HL-60/S4 treated with retinoic acid at 250 ng/mL for 4 days and 3 days (cell line): ENCODE results near the gene CDCA7L.
"Not testable (repeated sequence)": the region's sequence is repeated elsewhere in the genome, so short reads cannot be mapped to it uniquely, and the experiment has no call there.

Experiments
- in situ Hi-C: fragments of 300-500 bp; cut with MboI; formaldehyde crosslinking; loops from 2 replicates; pipeline ENCODE4 v1.7.0; 2022; ENCODE audit warnings: low sequenced_read_pairs

The CDCA7L gene

DNA sequence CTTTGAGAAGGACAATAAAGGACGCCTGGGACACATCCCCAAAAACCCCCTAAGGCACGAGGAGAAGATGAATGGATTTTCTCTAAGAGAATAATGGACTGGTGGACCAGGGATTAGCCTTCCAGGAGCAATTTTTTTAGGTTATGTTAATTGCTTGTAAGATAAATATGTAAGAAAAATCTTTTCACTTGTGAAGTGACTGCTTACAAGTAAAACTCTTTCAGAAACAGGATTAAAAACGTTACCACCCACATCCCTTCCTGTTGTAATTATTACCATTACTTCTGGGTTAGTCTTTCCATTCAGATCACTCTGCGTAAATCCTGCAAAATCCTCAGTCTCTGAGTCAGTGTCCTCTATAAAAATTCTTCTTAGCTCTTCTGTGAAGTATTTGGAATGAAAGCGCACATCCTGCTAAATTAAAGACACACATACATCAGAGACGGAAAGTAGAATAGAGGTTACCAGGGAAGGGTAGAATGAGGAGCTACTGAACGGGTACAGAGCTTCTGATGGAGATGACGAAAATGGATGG is 34.3 kb downstream of the CDCA7L start:
- in situ Hi-C loops: no loop called here

DNA sequence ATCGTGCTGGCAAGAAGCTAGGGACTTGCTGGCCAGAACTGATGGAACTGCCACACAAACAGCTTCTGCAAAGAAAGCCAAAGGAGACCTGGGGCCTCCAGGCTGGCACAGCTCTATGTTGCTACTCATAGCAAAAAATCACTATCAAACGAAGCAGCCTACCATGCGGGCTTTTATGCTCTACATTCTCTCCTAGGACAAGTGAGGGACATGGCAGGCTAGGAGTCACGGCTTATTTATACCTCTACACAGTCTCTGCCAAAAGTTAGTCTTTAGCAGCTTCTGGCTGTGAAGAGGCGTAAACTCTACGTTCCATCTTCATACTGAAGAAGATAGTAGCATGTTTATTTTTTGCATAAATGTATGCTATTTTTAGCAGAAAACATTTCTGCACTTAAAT is 35.4 kb downstream of the CDCA7L start:
- in situ Hi-C loops: no loop called here

DNA sequence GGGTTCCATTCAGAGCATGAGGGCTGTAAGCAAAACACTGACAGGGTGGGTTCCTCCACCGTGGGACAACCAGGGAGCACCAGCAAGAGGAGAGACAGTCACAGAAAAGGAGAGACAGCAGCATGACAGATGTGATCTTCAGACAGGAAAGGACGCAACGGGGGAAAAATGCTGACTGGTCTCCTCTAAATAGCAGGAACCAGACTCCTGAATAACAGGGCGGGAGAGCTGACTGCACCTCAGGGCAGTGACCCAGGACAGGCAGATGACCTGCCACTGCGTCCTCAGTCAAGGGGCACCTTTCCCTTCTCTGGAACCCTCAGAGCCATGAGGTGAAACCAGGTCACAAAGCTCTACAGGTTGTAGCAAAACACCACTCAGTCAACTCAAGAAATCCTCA is 37.0 kb downstream of the CDCA7L start:
- in situ Hi-C loops: no loop called here

DNA sequence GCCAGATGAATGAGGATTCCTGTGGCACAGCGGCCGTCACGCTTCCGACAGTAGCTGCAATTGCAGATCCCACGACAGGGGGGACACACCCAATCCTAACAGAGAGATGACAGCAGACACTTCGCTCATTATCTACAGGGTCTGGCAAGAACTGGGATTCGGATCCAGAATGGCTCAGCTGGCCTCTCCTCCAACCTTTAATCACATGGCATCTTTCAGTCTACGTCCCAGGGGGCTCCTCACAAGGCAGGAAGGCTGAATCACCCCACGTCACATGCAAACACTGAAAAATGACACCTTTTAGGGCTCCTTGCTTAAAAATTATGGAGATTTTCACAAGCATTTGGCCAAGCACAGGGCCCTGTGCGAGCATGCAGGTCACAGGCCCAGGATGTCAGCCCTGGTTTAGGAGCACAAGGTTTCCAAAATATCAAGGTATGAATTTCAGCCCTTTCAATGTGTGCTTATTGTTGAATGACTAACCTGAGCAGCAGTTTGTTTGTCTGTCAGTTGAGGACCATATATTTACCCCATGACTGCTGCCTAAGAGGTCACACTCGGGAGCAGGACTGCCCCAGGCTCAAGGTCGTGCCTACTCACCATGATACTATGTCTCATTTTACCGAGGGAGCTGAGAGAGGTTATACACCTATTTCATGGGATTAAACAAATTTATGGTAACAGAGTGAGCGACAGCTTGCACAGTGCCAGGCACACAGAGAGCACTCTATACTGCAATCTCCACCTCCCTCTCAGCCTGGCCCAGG is 42.5 kb downstream of the CDCA7L start:
- in situ Hi-C loops: no loop called here

DNA sequence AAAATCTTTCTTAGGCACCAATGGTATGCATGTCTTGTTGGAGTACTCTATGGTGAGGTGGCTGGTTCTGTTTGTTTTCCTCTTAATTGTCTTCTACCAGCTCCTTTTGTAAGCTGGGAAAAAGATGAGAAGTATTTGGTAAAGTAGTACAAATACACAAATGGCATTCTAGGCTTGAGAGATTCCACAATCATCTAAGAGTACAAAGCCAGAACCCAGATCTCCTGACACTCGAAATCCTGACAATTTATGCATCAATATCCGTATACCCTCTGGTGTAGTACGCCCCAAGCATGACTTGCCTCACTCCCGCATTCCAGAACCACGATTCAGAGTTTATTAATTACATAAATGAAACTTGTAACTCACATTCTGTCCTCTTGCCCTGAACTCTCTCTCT is 43.5 kb downstream of the CDCA7L start:
- in situ Hi-C loops: no loop called here

DNA sequence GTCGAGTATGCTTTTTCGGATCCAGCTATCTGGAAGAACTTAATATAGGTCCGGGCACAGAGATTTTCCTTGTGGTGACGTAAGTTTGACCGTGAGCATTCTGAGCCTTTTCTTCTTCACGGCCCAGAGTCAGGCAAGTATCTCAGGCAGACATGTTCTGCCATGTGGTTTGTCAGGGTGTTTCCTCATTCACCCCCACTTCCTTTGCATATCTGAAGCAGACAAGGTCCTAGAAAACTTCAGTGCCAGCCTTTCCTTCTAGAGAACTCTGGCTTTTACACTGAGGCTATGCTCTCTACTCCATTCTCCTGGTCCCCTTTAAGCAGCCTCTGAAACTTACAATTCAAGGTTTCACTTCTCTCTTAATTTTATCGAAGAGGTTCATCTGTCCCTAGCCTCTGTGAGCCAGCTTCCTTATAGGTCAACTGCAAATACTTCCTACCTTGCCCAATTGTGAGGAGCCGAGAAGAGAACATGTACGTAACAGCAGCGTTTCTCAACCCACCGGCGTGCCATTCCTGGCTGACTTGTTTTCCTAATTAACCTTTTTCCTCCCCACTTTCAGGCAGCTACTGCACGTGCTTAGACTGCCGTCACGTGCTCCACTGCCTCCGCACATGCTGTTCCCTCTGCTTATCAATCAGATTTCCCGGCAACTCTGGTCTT is 47.3 kb downstream of the CDCA7L start:
- in situ Hi-C loops: no loop called here

DNA sequence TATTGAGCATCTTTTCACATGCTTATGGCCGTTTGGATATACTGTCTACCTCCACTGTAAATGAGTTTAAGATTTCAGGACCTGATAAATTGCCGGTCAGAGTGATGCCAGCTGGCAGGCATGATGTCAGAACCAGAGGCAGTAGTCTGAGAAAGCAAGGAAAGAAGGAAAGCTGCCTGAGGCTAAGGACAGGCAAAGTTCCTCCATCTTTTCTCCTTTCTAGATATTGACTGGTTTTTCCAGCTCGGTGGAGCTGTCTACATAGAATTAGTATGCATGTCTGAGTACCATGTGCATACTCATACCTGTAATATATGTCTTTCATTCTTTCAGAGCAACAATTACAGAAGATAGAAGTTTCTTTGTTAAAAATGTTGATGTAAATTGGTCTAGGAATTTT is 52.3 kb downstream of the CDCA7L start:
- in situ Hi-C loops: no loop called here

DNA sequence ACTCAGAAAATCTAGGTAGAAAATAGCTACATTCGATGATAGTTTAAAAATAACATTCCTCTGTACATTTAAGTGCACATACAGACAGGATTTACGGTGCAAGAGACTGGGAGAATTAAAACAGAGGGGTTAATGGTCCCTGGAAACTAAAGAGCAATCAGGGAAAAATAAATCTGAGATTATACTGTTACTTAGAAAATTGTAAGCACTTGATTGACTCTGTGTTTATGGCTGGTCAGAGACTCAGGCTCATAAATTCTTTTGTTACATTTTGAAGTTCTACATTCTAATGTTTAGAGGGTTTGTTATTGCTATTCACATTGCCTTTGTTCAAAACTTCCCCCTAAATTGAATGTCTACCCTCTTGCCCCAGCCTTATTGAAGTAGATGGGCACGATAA is 54.4 kb downstream of the CDCA7L start:
- in situ Hi-C loops: no loop called here

DNA sequence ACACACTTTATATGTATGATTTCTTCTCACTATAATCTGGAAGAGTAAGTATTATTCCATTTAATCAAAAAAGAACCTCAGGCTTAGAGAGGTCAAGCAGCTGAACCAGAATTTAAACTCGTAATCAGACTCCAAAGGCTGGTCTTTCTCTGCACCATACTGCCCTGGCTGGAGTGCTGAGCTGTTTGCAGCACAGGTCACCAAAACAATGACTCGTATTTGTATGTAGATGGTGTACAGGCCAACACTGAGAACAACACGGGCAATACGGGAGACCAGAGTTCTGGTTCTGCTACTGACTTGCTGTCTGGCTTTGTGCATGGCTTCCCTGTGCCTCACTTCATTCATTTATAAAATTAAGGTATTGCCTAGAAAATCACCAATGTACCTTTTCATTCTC is 57.9 kb downstream of the CDCA7L start:
- in situ Hi-C loops: no loop called here

DNA sequence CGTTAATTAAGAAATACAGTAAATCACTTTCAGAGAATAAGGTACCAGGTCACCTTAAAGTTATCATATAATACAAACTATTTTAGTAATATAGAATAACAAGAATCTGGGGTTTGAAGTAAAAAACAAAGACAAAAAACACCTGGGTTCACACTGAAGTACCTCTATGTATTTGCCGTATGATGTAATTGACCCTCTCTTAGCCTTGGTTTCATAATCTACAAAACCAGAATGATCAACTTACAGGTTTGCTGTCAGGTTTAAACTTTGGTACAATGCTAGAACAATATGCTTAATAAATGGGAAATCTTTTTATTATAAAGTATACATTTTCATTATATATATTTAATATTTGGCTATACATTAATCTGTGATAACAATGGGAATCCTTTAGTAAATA is 58.3 kb downstream of the CDCA7L start:
- in situ Hi-C loops: no loop called here

DNA sequence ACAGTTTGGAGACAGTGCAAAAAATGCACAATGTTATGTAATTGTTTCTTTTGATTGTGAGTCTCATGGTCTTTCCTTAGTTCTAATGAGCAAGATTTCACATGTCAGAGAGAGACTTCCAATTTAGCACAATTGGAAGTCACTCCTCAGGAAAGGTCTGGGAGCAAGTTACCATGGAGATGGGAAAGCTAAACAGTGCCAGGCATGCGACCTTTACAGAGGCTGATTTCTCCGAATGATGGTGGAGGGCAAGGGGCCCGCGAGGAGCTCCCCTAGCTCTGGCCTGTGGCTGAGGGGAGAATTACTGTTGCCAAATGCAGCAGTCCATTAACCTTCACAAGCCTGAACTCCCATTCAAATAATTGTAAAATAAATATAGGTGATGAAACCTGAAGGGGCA is 59.3 kb downstream of the CDCA7L start:
- in situ Hi-C loops: no loop called here

DNA sequence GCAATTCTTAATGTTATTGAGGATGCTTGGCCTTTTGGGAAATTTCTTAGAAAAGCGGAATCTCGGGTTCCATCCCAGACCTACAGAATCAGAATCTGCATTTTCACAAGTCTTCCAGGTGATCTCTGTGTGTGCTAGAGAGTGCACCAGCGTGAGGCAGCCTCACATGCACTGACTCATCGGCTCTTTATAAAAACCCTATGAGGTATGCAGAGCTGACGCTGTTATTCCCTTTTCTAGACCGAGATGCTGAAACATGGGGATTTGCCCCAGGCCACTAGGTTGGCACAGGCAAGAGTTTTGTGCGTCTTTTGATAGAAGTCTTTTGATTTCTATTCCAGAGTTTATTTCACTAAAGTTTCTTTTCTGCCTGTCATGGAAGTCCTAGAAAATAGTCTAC is 61.2 kb downstream of the CDCA7L start:
- in situ Hi-C loops: no loop called here

DNA sequence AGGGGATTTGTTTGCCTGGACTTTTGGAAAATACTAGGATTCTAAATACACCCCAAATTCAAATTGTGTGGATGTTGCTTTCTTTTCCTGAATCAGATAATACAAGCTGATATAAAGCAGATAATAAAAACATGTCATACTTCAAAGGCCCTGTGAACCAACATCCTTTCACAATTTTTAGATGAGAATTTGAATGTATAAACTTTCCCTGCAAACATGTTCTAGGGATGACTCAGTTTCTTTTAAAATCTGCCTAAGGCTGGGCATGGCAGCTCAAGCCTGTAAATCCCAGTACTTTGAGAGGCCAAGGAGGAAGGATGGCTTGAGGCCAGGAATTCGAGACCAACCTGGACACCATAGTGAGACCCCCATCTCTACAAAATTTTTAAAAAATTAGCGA is 62.2 kb downstream of the CDCA7L start:
- in situ Hi-C loops: not testable (repeated sequence)

DNA sequence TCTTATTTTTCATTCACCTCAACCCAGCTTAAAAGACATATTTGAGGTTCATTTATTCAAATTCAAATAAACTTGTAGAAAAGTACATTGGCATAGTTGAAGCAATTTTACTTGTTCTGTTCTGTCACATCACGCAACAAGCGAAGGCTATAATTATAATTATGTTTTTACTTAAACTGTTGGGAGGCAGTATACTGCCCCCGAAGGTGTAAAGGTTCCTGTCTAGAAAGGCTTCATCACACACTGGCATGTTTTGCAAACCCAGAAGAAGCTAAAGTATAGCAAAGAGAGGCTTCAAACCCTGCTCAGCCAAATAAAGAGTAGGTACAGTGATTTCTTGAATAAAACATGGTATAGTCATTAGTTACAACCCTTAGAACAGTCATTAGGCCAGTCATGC is 62.6 kb downstream of the CDCA7L start:
- in situ Hi-C loops: no loop called here

DNA sequence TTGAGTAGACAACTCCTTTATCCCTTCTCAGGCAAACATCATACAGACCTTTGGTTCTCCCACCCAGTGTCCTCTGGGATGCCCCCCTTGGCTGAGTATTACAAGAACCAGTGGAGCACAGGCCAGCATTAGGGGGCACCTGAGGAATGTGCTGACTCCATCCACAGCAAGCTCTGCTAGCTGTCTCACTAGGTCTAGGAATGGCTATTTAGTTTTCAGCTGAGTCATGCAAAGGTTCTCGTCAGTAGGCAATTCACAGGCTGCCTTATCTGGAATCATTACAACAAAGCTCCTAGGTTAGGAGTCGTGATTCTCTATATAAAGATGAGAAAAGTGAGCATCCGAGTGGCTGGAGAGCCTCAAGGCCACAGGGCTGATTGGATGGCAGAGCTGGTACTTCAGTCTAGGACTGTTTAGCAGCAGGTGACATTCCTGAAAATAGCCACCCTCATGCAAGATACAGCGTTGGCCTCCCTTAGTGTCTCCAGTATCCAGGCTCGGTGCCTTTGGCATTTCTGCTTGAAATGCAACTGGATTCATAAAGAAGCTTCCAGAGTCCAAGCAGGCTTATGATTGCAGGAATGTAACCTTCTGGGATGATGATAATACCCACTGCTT is 75.8 kb downstream of the CDCA7L start:
- in situ Hi-C loops: no loop called here

DNA sequence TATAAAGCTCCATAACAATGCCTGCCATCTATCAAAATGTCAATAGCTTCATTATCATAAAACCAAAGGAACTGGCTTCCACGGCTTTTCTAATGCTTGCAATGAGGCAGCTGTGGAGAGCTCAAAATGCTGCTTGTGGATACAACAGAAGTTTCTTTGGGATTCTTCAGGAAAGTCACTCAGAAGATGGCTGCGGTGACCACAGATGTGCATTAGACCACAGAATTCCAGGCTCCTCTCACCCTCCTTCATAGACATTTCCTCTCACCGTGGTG is 77.2 kb downstream of the CDCA7L start:
- in situ Hi-C loops: no loop called here

DNA sequence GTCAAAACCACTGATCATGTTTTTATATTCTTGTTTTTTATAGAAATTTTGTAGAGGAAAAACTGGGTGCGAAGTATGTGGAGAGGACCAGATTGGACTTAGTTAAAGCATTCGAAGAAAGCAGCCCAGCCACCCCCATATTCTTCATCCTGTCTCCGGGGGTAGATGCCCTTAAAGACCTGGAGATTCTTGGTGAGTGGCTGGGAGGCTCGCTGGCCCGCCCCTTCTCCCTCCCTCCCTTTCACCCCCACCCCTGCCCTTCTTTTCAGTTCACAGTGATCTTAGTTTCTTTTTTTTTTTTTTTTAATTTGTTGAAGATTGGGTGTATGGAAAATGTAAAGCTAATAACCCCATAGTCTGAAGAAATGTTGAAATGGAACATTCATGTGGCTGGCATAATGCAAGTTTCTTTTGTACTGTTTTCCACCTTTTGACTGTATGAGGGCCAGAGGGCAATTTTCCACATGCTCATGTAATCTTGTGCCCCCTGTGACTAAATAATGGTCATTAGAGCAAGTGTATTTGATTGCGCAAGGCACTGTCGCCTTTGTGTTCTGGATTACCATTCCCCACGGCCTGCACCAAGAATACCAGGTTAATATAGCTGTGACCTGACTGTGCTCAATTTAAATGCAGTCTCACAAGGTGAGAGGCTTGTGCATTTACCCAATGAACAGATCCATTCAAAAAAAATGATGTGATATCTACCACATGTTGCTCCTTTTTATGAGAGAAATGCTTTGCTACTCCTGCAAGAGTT is 77.7 kb downstream of the CDCA7L start:
- in situ Hi-C loops: no loop called here

DNA sequence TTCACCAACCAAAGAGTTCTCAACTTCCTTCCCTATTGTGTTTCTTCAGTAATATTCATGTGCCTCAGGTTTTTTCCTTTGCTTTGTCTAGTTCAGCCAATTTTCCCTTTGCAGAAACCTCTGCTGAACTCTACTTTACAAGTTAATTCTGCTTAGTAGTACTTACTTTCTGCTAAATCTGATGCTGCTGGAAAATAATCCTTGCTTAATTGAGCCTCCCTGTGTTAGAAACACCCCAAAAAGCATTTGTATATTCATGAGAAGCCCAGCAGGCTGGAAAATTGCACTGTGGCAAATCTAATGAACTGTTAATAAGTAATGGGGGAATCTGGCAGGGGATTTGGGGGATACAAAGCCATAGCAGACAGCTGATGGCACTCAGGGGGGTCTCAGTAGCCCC is 78.5 kb downstream of the CDCA7L start:
- in situ Hi-C loops: no loop called here

DNA sequence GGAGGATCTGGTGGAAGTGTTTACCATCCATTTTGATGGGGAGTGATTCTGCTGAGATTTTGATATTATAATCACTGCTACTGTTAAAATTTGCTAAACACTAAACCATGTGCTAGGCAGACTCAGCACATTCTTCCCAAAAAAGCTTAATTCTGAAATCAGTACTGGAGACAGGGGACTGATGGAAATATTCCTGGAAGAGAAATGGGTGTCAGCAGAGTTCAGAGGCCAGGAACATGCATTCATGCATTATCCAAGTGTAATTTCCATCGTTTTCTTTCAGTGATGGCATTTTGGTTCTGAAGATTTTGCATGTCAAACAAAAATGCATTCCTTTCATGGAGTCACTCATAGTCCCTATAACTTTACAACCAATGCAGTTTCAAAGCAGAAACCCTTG is 79.0 kb downstream of the CDCA7L start:
- in situ Hi-C loops: no loop called here

DNA sequence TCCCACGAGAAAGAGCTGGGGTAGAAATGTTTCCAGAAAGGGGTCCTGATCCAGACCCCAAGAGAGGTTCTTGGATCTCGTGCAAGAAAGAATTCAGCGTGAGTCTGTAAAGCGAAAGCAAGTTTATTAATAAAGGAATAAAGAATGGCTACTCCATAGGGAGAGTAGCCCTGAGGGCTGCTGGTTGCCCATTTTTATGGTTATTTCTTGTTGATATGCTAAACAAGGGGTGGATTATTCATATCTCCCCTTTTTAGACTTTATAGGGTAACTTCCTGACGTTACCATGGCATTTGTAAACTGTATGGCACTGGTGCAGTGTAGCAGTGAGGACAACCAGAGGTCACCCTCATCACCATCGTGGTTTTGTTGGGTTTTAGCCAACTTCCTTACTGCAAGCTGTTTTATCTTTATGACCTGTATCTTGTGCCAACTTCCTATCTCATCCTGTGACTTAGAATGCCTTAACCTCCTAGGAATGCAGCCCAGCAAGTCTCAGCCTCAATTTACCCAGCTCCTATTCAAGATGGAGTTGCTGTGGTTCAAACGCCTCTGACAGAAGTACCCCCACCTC is 80.0 kb downstream of the CDCA7L start:
- in situ Hi-C loops: not testable (repeated sequence)

DNA sequence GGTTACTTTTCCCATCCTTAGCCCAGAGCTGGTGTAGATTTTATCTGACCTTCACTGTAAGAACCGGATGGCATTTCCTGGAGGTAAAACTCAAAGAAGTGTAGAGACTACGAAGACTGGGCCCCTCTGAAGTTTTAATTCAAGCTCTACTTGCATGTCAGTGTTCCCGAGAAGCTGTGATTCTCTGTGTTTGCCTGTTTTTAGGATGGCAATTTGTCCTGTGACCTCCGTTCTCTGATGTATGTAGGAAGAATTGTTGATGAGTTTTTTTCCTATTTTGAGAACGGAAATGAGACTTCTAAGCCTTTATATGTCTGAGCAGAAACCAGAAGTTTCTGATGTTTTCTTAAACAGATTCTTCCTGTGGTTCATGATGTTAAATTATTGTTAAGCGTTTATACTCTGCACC is 94.1 kb downstream of the CDCA7L start:
- in situ Hi-C loops: no loop called here
